OCI-LY7 (cell line): ENCODE measurements around the gene GABRD. TPM values are rescaled to one million over a fixed set of nuclear protein-coding genes. Genes with fewer than 3 reads are reported as not detected.

Source experiments
- BruUV-seq: library from RNA; stranded (reverse); fragments of 400-500 nt; replicated peaks from 2 replicates; lab custom pipeline; 2021; lab: Mats Ljungman, UMichigan
- CTCF ChIA-PET: fragments of 300-600 bp; sonication (Branson Sonifier 250); formaldehyde crosslinking; loops from one replicate; lab custom pipeline; 2022; ENCODE audit warnings: antibody characterized with exemption; ENCODE audit not compliant: unreplicated experiment; lab: Charles Lee
- POLR2A ChIA-PET: fragments of 300-600 bp; sonication (Branson Sonifier 250); formaldehyde crosslinking; loops from one replicate; lab custom pipeline; 2022; ENCODE audit warnings: antibody characterized with exemption; lab: Charles Lee
- DNase-seq: peaks from one replicate; pipeline ENCODE4 v3.0.0-alpha.2; 2015; ENCODE audit warnings: low spot score
- H2AFZ ChIP-seq: fragments of 200-600 bp; sonication (generic), shearing (Covaris generic); 2 replicates; pipeline ENCODE4 v1.6.1; 2014; ENCODE audit warnings: mild to moderate bottlenecking, antibody characterized with exemption, low read length, moderate library complexity
- H3K27ac ChIP-seq: fragments of 200-600 bp; sonication (generic); 2 replicates; pipeline ENCODE4 v1.5.1; 2014; ENCODE audit warnings: mixed run types, low read depth, mild to moderate bottlenecking, moderate library complexity, low read length, inconsistent platforms; ENCODE audit not compliant: poor library complexity, severe bottlenecking
- H3K36me3 ChIP-seq: fragments of 200-600 bp; sonication (generic); 2 replicates; pipeline ENCODE4 v1.6.1; 2014; ENCODE audit warnings: mild to moderate bottlenecking, antibody characterized with exemption, low read length, moderate library complexity, mixed read lengths; ENCODE audit not compliant: insufficient read depth
- H3K4me1 ChIP-seq: fragments of 200-600 bp; sonication (generic); 2 replicates; pipeline ENCODE4 v1.5.1; 2014; ENCODE audit warnings: mild to moderate bottlenecking, low read length; ENCODE audit not compliant: insufficient read depth, poor library complexity, severe bottlenecking
- H3K4me2 ChIP-seq: fragments of 200-600 bp; sonication (generic); 2 replicates; pipeline ENCODE4 v1.6.1; 2014; ENCODE audit warnings: mild to moderate bottlenecking, low read length
- H3K4me3 ChIP-seq: fragments of 200-600 bp; sonication (generic); 2 replicates; pipeline ENCODE4 v1.5.1; 2014; ENCODE audit warnings: mild to moderate bottlenecking, low read depth, low read length; ENCODE audit not compliant: poor library complexity, severe bottlenecking
- H3K79me2 ChIP-seq: fragments of 200-600 bp; sonication (generic); 2 replicates; pipeline ENCODE4 v1.6.1; 2016; ENCODE audit warnings: low read depth, mild to moderate bottlenecking, low read length, moderate library complexity, mixed read lengths; ENCODE audit not compliant: insufficient read depth
- H3K9me2 ChIP-seq: fragments of 200-600 bp; sonication (generic); 2 replicates; pipeline ENCODE4 v1.6.1; 2016; ENCODE audit warnings: mild to moderate bottlenecking, low read length, mixed read lengths; ENCODE audit not compliant: insufficient read depth
- H3K9me3 ChIP-seq: fragments of 200-600 bp; sonication (generic); 2 replicates; pipeline ENCODE4 v1.6.1; 2014; ENCODE audit warnings: mild to moderate bottlenecking, mixed run types, low read length, mixed read lengths
- H4K20me1 ChIP-seq: fragments of 200-600 bp; sonication (generic); 2 replicates; pipeline ENCODE4 v1.6.1; 2014; ENCODE audit warnings: mild to moderate bottlenecking, antibody characterized with exemption, low read length, moderate library complexity, mixed read lengths; ENCODE audit not compliant: insufficient read depth
- CTCF ChIP-seq: fragments of 200-600 bp; sonication (generic); conservative IDR thresholded peaks from 2 replicates; pipeline ENCODE4 v1.5.1; 2014; ENCODE audit warnings: mild to moderate bottlenecking, antibody characterized with exemption, low read length, moderate library complexity, mixed read lengths
- EZH2phosphoT487 ChIP-seq: fragments of 200-600 bp; sonication (generic); IDR thresholded peaks from 2 replicates; pipeline ENCODE4 v1.6.1; 2018; ENCODE audit warnings: low read depth, borderline replicate concordance, mild to moderate bottlenecking, mixed run types, antibody characterized with exemption, low read length, moderate library complexity, mixed read lengths
- intact Hi-C: fragments of 100-400 bp; cut with micrococcal nuclease; formaldehyde crosslinking; loops from one replicate; pipeline ENCODE4 v1.10.0; 2022; ENCODE audit not compliant: unreplicated experiment
- total RNA-seq, 2 experiments: library from RNA; depleted of rRNA in 1 of 2; stranded (reverse); fragments of >200 nt in 1 of 2; shearing (Covaris generic) in 1 of 2; gene quantifications; 2 replicates each; pipeline ENCODE4 v1.2.3, GENCODE V29; 2014 to 2022

The GABRD gene
- total RNA-seq, 2 experiments from 2014 or later, result not detected

- peaks cover 9% of the 10 kb centered on the region for H3K4me1 ChIP-seq
- DNase-seq, result no peak
- no peaks in the 10 kb centered on the region for H3K79me2 ChIP-seq
- no peak for TF ChIP-seq EZH2phosphoT487
- no peaks in the 10 kb centered on the region for H3K36me3 ChIP-seq
- CTCF ChIA-PET, result no interaction called here
- no peak overlapping the region for H3K27ac ChIP-seq
- no peak overlapping the region for H3K4me2 ChIP-seq
- no peak overlapping the region for H2AFZ ChIP-seq
- H3K9me2 ChIP-seq, result no peaks in the 10 kb centered on the region
- no TSS peak for BruUV-seq
- H4K20me1 ChIP-seq, result no peaks in the 10 kb centered on the region; the same call in 1 of the 2 replicates
- H3K9me3 ChIP-seq, result no peaks in the 10 kb centered on the region
- POLR2A ChIA-PET, result no interaction called here
- no peak overlapping the region for H3K4me3 ChIP-seq
- intact Hi-C loops, result no loop called here
Observed at GRCh38 chr1:2029561-2029960, 10.4 kb downstream of the GABRD start.

DNA sequence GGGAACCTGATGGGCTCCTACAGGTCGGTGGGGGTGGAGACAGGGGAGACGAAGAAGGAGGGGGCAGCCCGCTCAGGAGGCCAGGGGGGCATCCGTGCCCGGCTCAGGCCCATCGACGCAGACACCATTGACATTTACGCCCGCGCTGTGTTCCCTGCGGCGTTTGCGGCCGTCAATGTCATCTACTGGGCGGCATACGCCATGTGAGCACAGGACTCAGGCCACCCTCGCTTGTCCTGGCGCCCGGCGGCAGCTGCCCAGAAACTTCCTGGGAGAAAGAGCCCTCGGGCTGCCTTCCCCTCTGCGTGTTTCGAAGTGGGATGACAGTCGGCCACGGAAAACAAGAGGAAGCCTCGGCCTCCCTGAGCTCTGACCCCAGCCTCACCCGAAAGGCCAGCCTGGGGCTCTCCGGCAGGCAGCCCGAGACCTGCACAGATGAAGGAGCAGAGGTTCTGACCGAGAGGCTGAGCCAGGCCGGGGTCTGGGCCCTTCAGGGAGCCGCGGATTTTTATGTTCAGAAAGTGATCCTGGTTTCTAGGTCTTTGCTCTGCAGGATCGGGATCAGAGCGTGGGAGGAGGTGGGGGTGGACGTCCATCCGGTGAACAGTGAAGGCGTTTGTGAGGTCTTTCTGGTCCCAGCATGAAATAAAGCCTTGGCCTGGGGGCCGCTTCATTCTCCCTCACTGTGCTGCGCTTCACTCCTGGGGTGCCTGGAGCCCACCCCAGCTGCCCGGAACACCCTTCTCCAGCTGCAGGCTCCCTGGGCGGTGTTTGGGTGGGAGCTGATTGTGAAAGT lies 11.1 kb downstream of the GABRD start:
- BruUV-seq, result no TSS peak
- H3K36me3 ChIP-seq, result no peaks in the 10 kb centered on the region
- H3K4me2 ChIP-seq, result no peak overlapping the region
- POLR2A ChIA-PET, result no interaction called here
- intact Hi-C loops, result no loop called here
- no peaks in the 10 kb centered on the region for H3K9me2 ChIP-seq
- no peak for TF ChIP-seq CTCF
- CTCF ChIA-PET, result no interaction called here
- no peak overlapping the region for H3K4me3 ChIP-seq
- H4K20me1 ChIP-seq, result no peaks in the 10 kb centered on the region; the same call in 1 of the 2 replicates
- no peak overlapping the region for H3K27ac ChIP-seq
- H2AFZ ChIP-seq, result no peak overlapping the region
- peaks cover 9% of the 10 kb centered on the region for H3K4me1 ChIP-seq
- DNase-seq, result no peak
- H3K9me3 ChIP-seq, result no peaks in the 10 kb centered on the region
- H3K79me2 ChIP-seq, result no peaks in the 10 kb centered on the region

- no peaks in the 10 kb centered on the region for H3K79me2 ChIP-seq
- H3K4me2 ChIP-seq, result no peak overlapping the region
- H3K36me3 ChIP-seq, result no peaks in the 10 kb centered on the region
- ChIA-PET POLR2A (no interaction called here), CTCF (no interaction called here)
- H3K4me1 ChIP-seq, result peaks cover 9% of the 10 kb centered on the region
- H3K9me2 ChIP-seq, result no peaks in the 10 kb centered on the region
- no peak for TF ChIP-seq EZH2phosphoT487
- no peaks in the 10 kb centered on the region for H3K9me3 ChIP-seq
- no peaks in the 10 kb centered on the region; the same call in 1 of the 2 replicates for H4K20me1 ChIP-seq
- no peak overlapping the region for H2AFZ ChIP-seq
- no peak overlapping the region for H3K27ac ChIP-seq
- BruUV-seq, result no TSS peak
- no peak for DNase-seq
- intact Hi-C loops, result no loop called here
- H3K4me3 ChIP-seq, result no peak overlapping the region
Observed at GRCh38 chr1:2031546-2032540, 12.7 kb downstream of the GABRD start.
